CD14-positive monocyte (primary cell): ENCODE measurements around the gene LSP1. TPM values are rescaled to one million over a fixed set of nuclear protein-coding genes. Genes with fewer than 3 reads are reported as not detected.

Experiments used
- DNase-seq, 3 donors: peaks; one replicate each; pipeline ENCODE4 v3.0.0-alpha.2; 2011 to 2022
- H2AFZ ChIP-seq: 2 replicates; pipeline ENCODE4 v1.6.0; 2012; ENCODE audit warnings: mild to moderate bottlenecking, low read depth, low read length, inconsistent platforms; ENCODE audit not compliant: insufficient read depth, poor library complexity, severe bottlenecking
- H3K27ac ChIP-seq, 2 donors: 1 replicate in 1 of 2; 2 replicates in 1 of 2; pipeline ENCODE4 v1.5.1; 2012 to 2013; ENCODE audit warnings: low read length in 2 of 2, control low read depth in 1 of 2, inconsistent platforms in 1 of 2, low read depth in 1 of 2, mild to moderate bottlenecking in 1 of 2
- H3K27me3 ChIP-seq, 2 donors: one replicate each; pipeline versions ENCODE4 v1.6.0 to v1.6.1; 2011 to 2013; ENCODE audit warnings: low read length in 2 of 2; ENCODE audit not compliant: control insufficient read depth in 2 of 2, insufficient read depth in 2 of 2
- H3K36me3 ChIP-seq, 2 donors: replicated peaks in 1 of 2; 1 replicate in 1 of 2; 2 replicates in 1 of 2; pipeline versions ENCODE4 v1.5.1 to v1.6.1; 2012 to 2013; ENCODE audit warnings: low read length in 2 of 2, control low read depth in 1 of 2, inconsistent platforms in 1 of 2, mild to moderate bottlenecking in 1 of 2; ENCODE audit not compliant: insufficient read depth in 2 of 2, control insufficient read depth in 1 of 2
- H3K4me1 ChIP-seq, 2 donors: 1 replicate in 1 of 2; 2 replicates in 1 of 2; pipeline versions ENCODE4 v1.5.1 to v1.6.1; 2012 to 2013; ENCODE audit warnings: low read length in 2 of 2, control low read depth in 1 of 2, inconsistent platforms in 1 of 2, mild to moderate bottlenecking in 1 of 2, moderate library complexity in 1 of 2; ENCODE audit not compliant: insufficient read depth in 2 of 2, control insufficient read depth in 1 of 2
- H3K4me2 ChIP-seq: replicated peaks from 2 replicates; pipeline ENCODE3; 2012; ENCODE audit warnings: low read length, moderate library complexity, mild to moderate bottlenecking; ENCODE audit not compliant: poor library complexity, severe bottlenecking; ENCODE audit errors: extremely low read depth
- H3K4me3 ChIP-seq, 3 experiments: fragments of 200-600 bp in 1 of 3; sonication (generic) in 1 of 3; replicated peaks in 1 of 3; 1 replicate in 2 of 3; 2 replicates in 1 of 3; pipeline ENCODE4 v1.5.1; 2011 to 2013; ENCODE audit warnings: low read length in 3 of 3, mild to moderate bottlenecking in 3 of 3, control low read depth in 2 of 3, low read depth in 2 of 3, inconsistent platforms in 1 of 3, moderate library complexity in 1 of 3
- H3K79me2 ChIP-seq: 2 replicates; pipeline ENCODE4 v1.6.0; 2012; ENCODE audit warnings: mild to moderate bottlenecking, control low read depth, inconsistent platforms, low read length, moderate library complexity; ENCODE audit not compliant: insufficient read depth
- H3K9ac ChIP-seq: 2 replicates; pipeline ENCODE4 v1.6.0; 2017; ENCODE audit warnings: low read length, mild to moderate bottlenecking; ENCODE audit not compliant: insufficient read depth, poor library complexity, severe bottlenecking
- H3K9me3 ChIP-seq, 2 donors: replicated peaks in 1 of 2; 1 replicate in 1 of 2; 2 replicates in 1 of 2; pipeline versions ENCODE4 v1.5.1 to v1.6.1; 2012 to 2013; ENCODE audit warnings: low read length in 2 of 2, control low read depth in 1 of 2; ENCODE audit not compliant: control insufficient read depth in 1 of 2, insufficient read depth in 1 of 2
- H4K20me1 ChIP-seq: 2 replicates; pipeline ENCODE4 v1.6.0; 2012; ENCODE audit warnings: mild to moderate bottlenecking, low read length, control low read depth, moderate library complexity; ENCODE audit not compliant: insufficient read depth
- H3K27ac Mint-ChIP-seq, 7 donors: one replicate each; pipeline ENCODE4 v1.8.0; 2020; ENCODE audit warnings: mild to moderate bottlenecking in 7 of 7, mixed read lengths in 7 of 7, moderate library complexity in 6 of 7, inconsistent platforms in 2 of 7
- H3K27me3 Mint-ChIP-seq, 3 donors: one replicate each; pipeline ENCODE4 v1.8.0; 2021 to 2022; ENCODE audit warnings: low read depth in 3 of 3, mild to moderate bottlenecking in 3 of 3, mixed read lengths in 3 of 3, moderate library complexity in 3 of 3, inconsistent platforms in 1 of 3
- H3K36me3 Mint-ChIP-seq, 2 donors: one replicate each; pipeline ENCODE4 v1.8.0; 2020; ENCODE audit warnings: mixed read lengths in 2 of 2, inconsistent platforms in 1 of 2, mild to moderate bottlenecking in 1 of 2
- H3K4me1 Mint-ChIP-seq: one replicate; pipeline ENCODE4 v1.8.0; 2020; ENCODE audit warnings: mild to moderate bottlenecking, mixed read lengths
- H3K4me3 Mint-ChIP-seq, 2 donors: one replicate each; pipeline ENCODE4 v1.8.0; 2020; ENCODE audit warnings: mild to moderate bottlenecking in 2 of 2, mixed read lengths in 2 of 2, moderate library complexity in 1 of 2
- H3K9me3 Mint-ChIP-seq, 7 donors: one replicate each; pipeline ENCODE4 v1.8.0; 2020 to 2022; ENCODE audit warnings: mixed read lengths in 7 of 7, mild to moderate bottlenecking in 6 of 7, moderate library complexity in 6 of 7, inconsistent platforms in 2 of 7
- CTCF ChIP-seq: fragments of 200-600 bp; IDR thresholded peaks from one replicate; pipeline ENCODE4 v1.8.0; 2022; ENCODE audit warnings: antibody characterized with exemption, mild to moderate bottlenecking
- WGBS: methylation state at CpG from one replicate; pipeline ENCODE4 v1.1.5; 2013; ENCODE audit warnings: missing lambda C conversion rate; ENCODE audit not compliant: insufficient coverage; 5-methylcytosine and 5-hydroxymethylcytosine counted together
- intact Hi-C, 2 donors: fragments of 100-400 bp; cut with micrococcal nuclease; formaldehyde crosslinking; loops; one replicate each; pipeline versions ENCODE4 v1.15.0 to v1.15.1; 2023
- polyA plus RNA-seq, 3 donors: library from polyadenylated mRNA; depleted of rRNA in 1 of 3; unstranded in 2 of 3; stranded (reverse) in 1 of 3; fragments of 300-500 nt in 2 of 3; fragments of >200 nt in 1 of 3; fragmentation: Illumina TruSeq in 2 of 3; gene quantifications; 1 replicate in 2 of 3; 2 replicates in 1 of 3; pipeline ENCODE4 v1.2.3, GENCODE V29; 2012 to 2021

LSP1 gene
- polyA plus RNA-seq, 3 donors: 387 to 646 (median 542) TPM

GRCh38 chr11:1859004-1859403 is 6.1 kb downstream of the LSP1 start:
- Histone ChIP-seq H3K9ac (no peak overlapping the region), H3K4me1 (peaks cover 76 to 79% of the 10 kb centered on the region in 2 donors), H4K20me1 (peaks cover 99% of the 10 kb centered on the region), H3K4me2 (no peak overlapping the region), H3K4me3 (no peak overlapping the region), H2AFZ (no peak overlapping the region), H3K27me3 (no peaks in the 10 kb centered on the region), H3K9me3 (no peaks in the 10 kb centered on the region), H3K27ac (no peak overlapping the region), H3K79me2 (peaks cover 100% of the 10 kb centered on the region), H3K36me3 (peaks cover 31 to 67% of the 10 kb centered on the region in 2 donors)
- intact Hi-C loops: no loop called here
- 75% methylated on average over 2 of the region's 4 CpGs for WGBS
- H3K4me1 Mint-ChIP-seq: peaks cover 46% of the 10 kb centered on the region
- peak overlapping the region in 2 of 7 donors; percentile 32 to 42 for H3K27ac Mint-ChIP-seq
- H3K27me3 Mint-ChIP-seq: peaks cover 0 to 6% (median 0%) of the 10 kb centered on the region in 3 donors
- DNase-seq: no peak
- no peaks in the 10 kb centered on the region for H3K9me3 Mint-ChIP-seq
- no peak for TF ChIP-seq CTCF
- H3K4me3 Mint-ChIP-seq: no peak overlapping the region
- peaks cover 18% of the 10 kb centered on the region in 2 donors for H3K36me3 Mint-ChIP-seq

GRCh38 chr11:1860108-1860507 is 7.2 kb downstream of the LSP1 start:
- Histone ChIP-seq H3K4me1 (peaks cover 76 to 79% of the 10 kb centered on the region in 2 donors), H3K27me3 (no peaks in the 10 kb centered on the region), H3K27ac (no peak overlapping the region), H3K36me3 (peaks cover 32 to 68% of the 10 kb centered on the region in 2 donors), H3K79me2 (peaks cover 100% of the 10 kb centered on the region), H2AFZ (no peak overlapping the region), H3K4me2 (no peak overlapping the region), H3K9ac (no peak overlapping the region), H4K20me1 (peaks cover 99% of the 10 kb centered on the region), H3K4me3 (no peak overlapping the region), H3K9me3 (no peaks in the 10 kb centered on the region)
- intact Hi-C loops: no loop called here
- Mint-ChIP-seq H3K9me3 (no peaks in the 10 kb centered on the region), H3K36me3 (peaks cover 14 to 15% of the 10 kb centered on the region in 2 donors), H3K27me3 (peaks cover 2 to 6% (median 3%) of the 10 kb centered on the region in 3 donors), H3K27ac (no peak overlapping the region), H3K4me3 (no peak overlapping the region), H3K4me1 (peaks cover 38% of the 10 kb centered on the region)
- DNase-seq: no peak
- no CpG with 5 or more reads among the region's 1 CpG for WGBS
- no peak for TF ChIP-seq CTCF
